K562 (cell line): ENCODE results near the gene NUBPL. TPM values are rescaled to one million over a fixed set of nuclear protein-coding genes. Genes with fewer than 3 reads are reported as not detected.

Experiments
- ATAC-seq: fragments of 200-7000 bp; cut with Tn5 transposase; 3 replicates; pipeline ENCODE4 v1.9.1; 2020; ENCODE audit warnings: moderate library complexity
- BruUV-seq: library from RNA; stranded (reverse); fragments of 400-500 nt; replicated peaks from 2 replicates; lab custom pipeline; 2021; lab: Mats Ljungman, UMichigan
- CTCF ChIA-PET: fragments of 300-600 bp; formaldehyde crosslinking; extraction: SDS; loops from one replicate; lab custom pipeline; 2021; ENCODE audit warnings: low intra/inter-chr PET ratio; lab: Yijun Ruan, JAX
- POLR2A ChIA-PET: fragments of 300-600, 350-650 bp; sonication (Branson Sonifier 250); formaldehyde crosslinking; extraction: SDS; loops from one replicate; lab custom pipeline; 2021; ENCODE audit warnings: antibody characterized with exemption, inconsistent platforms; lab: Yijun Ruan, JAX
- DNase-seq, 4 experiments: peaks; one replicate each; pipeline versions ENCODE4 v3.0.0 to v3.0.0-alpha.2; 2011 to 2018; ENCODE audit warnings: low spot score in 3 of 4, mixed read lengths in 3 of 4; ENCODE audit errors: extremely low read depth in 1 of 4
- FAIRE-seq: peaks from 2 replicates; lab custom pipeline; 2011; peaks lifted over from hg19 to GRCh38; lab: Jason Lieb, UNC
- H2AFZ ChIP-seq: 2 replicates; pipeline ENCODE4 v1.6.0; 2011; ENCODE audit warnings: low read depth, low read length, control low read depth, inconsistent platforms
- H3K27ac ChIP-seq: fragments of 200-600 bp; 3 replicates; pipeline ENCODE4 v1.8.0; 2011; ENCODE audit warnings: low read depth, mild to moderate bottlenecking, control low read depth, inconsistent platforms, low read length, moderate library complexity, mixed read lengths; ENCODE audit errors: extremely low read depth
- H3K27me3 ChIP-seq, 2 experiments: fragments of 300-600 bp in 1 of 2; 2 replicates in 1 of 2; 3 replicates in 1 of 2; pipeline versions ENCODE4 v1.6.0 to v1.8.0; 2011; ENCODE audit warnings: inconsistent platforms in 2 of 2, low read length in 2 of 2, mild to moderate bottlenecking in 1 of 2, mixed read lengths in 1 of 2, moderate library complexity in 1 of 2; ENCODE audit not compliant: control insufficient read depth in 2 of 2, insufficient read depth in 2 of 2
- H3K36me3 ChIP-seq: fragments of 300-600 bp; 3 replicates; pipeline ENCODE4 v1.8.0; 2011; ENCODE audit warnings: mild to moderate bottlenecking, low read length, inconsistent platforms; ENCODE audit not compliant: control insufficient read depth, insufficient read depth
- H3K4me1 ChIP-seq, 2 experiments: fragments of 200-600 bp in 1 of 2; replicated peaks in 1 of 2; 2 replicates in 1 of 2; 3 replicates in 1 of 2; pipeline versions ENCODE4 v1.5.1 to v1.8.0; 2011; ENCODE audit warnings: inconsistent platforms in 2 of 2, low read length in 2 of 2, mild to moderate bottlenecking in 1 of 2, mixed read lengths in 1 of 2, moderate library complexity in 1 of 2; ENCODE audit not compliant: control insufficient read depth in 2 of 2, insufficient read depth in 2 of 2
- H3K4me2 ChIP-seq: 2 replicates; pipeline ENCODE4 v1.6.1; 2011; ENCODE audit warnings: low read length, control low read depth, inconsistent platforms, mixed read lengths; ENCODE audit not compliant: insufficient read depth
- H3K4me3 ChIP-seq: fragments of 200-600 bp; sonication (generic), shearing (Covaris generic); 2 replicates; pipeline ENCODE4 v1.5.1; 2016; ENCODE audit warnings: control low read depth, inconsistent platforms
- H3K79me2 ChIP-seq: fragments of 200-600 bp; 3 replicates; pipeline ENCODE4 v1.8.0; 2011; ENCODE audit warnings: low read length, inconsistent platforms; ENCODE audit not compliant: control insufficient read depth, insufficient read depth
- H3K9ac ChIP-seq, 2 experiments: 2 replicates each; pipeline versions ENCODE4 v1.6.0 to v1.6.1; 2011; ENCODE audit warnings: low read depth in 2 of 2, low read length in 2 of 2, control low read depth in 1 of 2, inconsistent platforms in 1 of 2, mild to moderate bottlenecking in 1 of 2, mixed read lengths in 1 of 2; ENCODE audit not compliant: insufficient read depth in 1 of 2
- H3K9me1 ChIP-seq: one replicate; pipeline ENCODE4 v1.6.0; 2011; ENCODE audit warnings: inconsistent platforms, mild to moderate bottlenecking, low read length, moderate library complexity; ENCODE audit not compliant: control insufficient read depth, insufficient read depth
- H3K9me3 ChIP-seq: replicated peaks from 2 replicates; pipeline ENCODE4 v1.5.1; 2011; ENCODE audit warnings: low read depth, low read length, inconsistent platforms; ENCODE audit not compliant: control insufficient read depth, insufficient read depth
- H4K20me1 ChIP-seq: replicated peaks from 2 replicates; pipeline ENCODE4 v1.6.1; 2011; ENCODE audit warnings: low read length, inconsistent platforms, mixed read lengths; ENCODE audit not compliant: control insufficient read depth, insufficient read depth
- BCOR ChIP-seq: fragments of 450-650 bp; IDR thresholded peaks from 2 replicates; pipeline ENCODE4 v1.6.1; 2016
- C11orf30 ChIP-seq: fragments of 450-650 bp; IDR thresholded peaks from 2 replicates; pipeline ENCODE4 v1.6.1; 2016; ENCODE audit warnings: low read depth, mild to moderate bottlenecking
- ZNF316 ChIP-seq: fragments of 450-650 bp; IDR thresholded peaks from 2 replicates; pipeline ENCODE4 v1.6.1; 2016
- WGBS: fragments of 100-300 bp; shearing (Covaris generic); methylation state at CpG from one replicate; pipeline ENCODE4 v1.1.6; 2016; ENCODE audit warnings: low coverage, mixed read lengths; ENCODE audit not compliant: insufficient coverage; ENCODE audit errors: missing lambda C conversion rate; 5-methylcytosine and 5-hydroxymethylcytosine counted together
- in situ Hi-C: fragments of 300-500 bp; cut with MboI; formaldehyde crosslinking; loops from 4 replicates; pipeline ENCODE4 v1.15.0; 2018; ENCODE audit warnings: inconsistent platforms, mixed read lengths
- intact Hi-C: fragments of 100-400 bp; cut with micrococcal nuclease; formaldehyde crosslinking; loops from 2 replicates; pipeline ENCODE4 v1.14.2; 2022
- polyA plus RNA-seq, 8 experiments: library from polyadenylated mRNA; depleted of rRNA in 4 of 8; stranded (reverse) in 5 of 8; unstranded in 3 of 8; fragments of >200 nt; fragmentation: Nextera tagmentation in 2 of 8; fragmentation: Illumina TruSeq in 1 of 8; extraction: Ambion mirVana in 2 of 8; extraction: Trizol in 1 of 8; gene quantifications; 2 replicates each; pipeline versions ENCODE4 v1.2.1 to v1.2.3, GENCODE V29; 2011 to 2014; ENCODE audit warnings: inconsistent platforms in 1 of 8, missing spikeins in 1 of 8
- small RNA-seq: library from RNA; depleted of rRNA; stranded (forward); fragments of <200 nt; gene quantifications from one replicate; pipeline ENCODE3, GENCODE V24; 2014
- total RNA-seq, 7 experiments: library from RNA; depleted of rRNA in 6 of 7; stranded (reverse); fragments of >200 nt in 6 of 7; fragmentation: Illumina TruSeq in 2 of 7; extraction: Trizol in 2 of 7; gene quantifications; 2 replicates each; pipeline versions ENCODE4 v1.2.1 to v1.2.3, GENCODE V29; 2011 to 2021; ENCODE audit warnings: low replicate concordance in 1 of 7

NUBPL gene
- total and polyA plus RNA-seq, 9 of the 15 experiments (the other 6 are each of a cell fraction or from before 2014, with no cell fraction given), result 3.2 to 8.7 (median 6.1) TPM

- POLR2A ChIA-PET, result no interaction called here
- peak; percentile 22; the same call in 1 of the 2 replicates for TF ChIP-seq C11orf30
- no peak for TF ChIP-seq BCOR
- TF ChIP-seq ZNF316, result peak; percentile 37; the same call in 1 of the 2 replicates
- no peak overlapping the region for H3K4me3 ChIP-seq
- CTCF ChIA-PET, result no interaction called here
- 41% methylated on average over 3 of the region's 3 CpGs for WGBS
- no peaks in the 10 kb centered on the region for H3K79me2 ChIP-seq
- intact Hi-C loops (loop anchor here (10.0 kb wide), 1 partner anchor 375 kb away; no protein-coding TSS in a partner anchor), in situ Hi-C loops (no loop called here)
- no peak overlapping the region for H3K4me2 ChIP-seq
- H4K20me1 ChIP-seq, result no peaks in the 10 kb centered on the region
- H3K36me3 ChIP-seq, result no peaks in the 10 kb centered on the region
- DNase-seq, result no peak
- no peaks in the 10 kb centered on the region for H3K27me3 ChIP-seq
- no peaks in the 10 kb centered on the region for H3K4me1 ChIP-seq
- BruUV-seq, result no TSS peak
- no peak overlapping the region for H3K27ac ChIP-seq
- H3K9ac ChIP-seq, result no peak overlapping the region
- no peaks in the 10 kb centered on the region for H3K9me3 ChIP-seq
- no peak for FAIRE-seq
- no peak overlapping the region for H2AFZ ChIP-seq
- no peaks in the 10 kb centered on the region for H3K9me1 ChIP-seq
- no peak for ATAC-seq
These were observed 348.8 kb downstream of the NUBPL start for GRCh38 chr14:31909977-31910376.

Small RNAs within 50 kb of the gene (small RNA-seq; reads per million reads assigned to genes)
- gene RNU6-455P (not detected), gene RNU6-602P (not detected)

Other genes with a start within 250 kb of the NUBPL start
- 8.1 and 8.4 TPM in 2 replicates for gene HEATR5A, start 140.9 kb upstream of the NUBPL start, total RNA-seq (2014; rRNA removed)
- gene HEATR5A, start 140.9 kb upstream of the NUBPL start, total RNA-seq (2014; rRNA removed; fragmentation: Illumina TruSeq; extraction: Trizol), result 27.7 and 30.4 TPM in 2 replicates
- gene HEATR5A, start 140.9 kb upstream of the NUBPL start, total RNA-seq (2015; rRNA removed; fragmentation: Illumina TruSeq; extraction: Trizol), result 17.5 and 19.3 TPM in 2 replicates
- gene HEATR5A, start 140.9 kb upstream of the NUBPL start, total RNA-seq (2021), result 18.7 and 23.0 TPM in 2 replicates
- 18.4 and 23.6 TPM in 2 replicates for gene HEATR5A, start 140.9 kb upstream of the NUBPL start, polyA plus RNA-seq (2011; rRNA removed)
- 12.3 and 14.9 TPM in 2 replicates for gene HEATR5A, start 140.9 kb upstream of the NUBPL start, polyA plus RNA-seq (2014; fragmentation: Illumina TruSeq; extraction: Trizol)
- gene HEATR5A, start 140.9 kb upstream of the NUBPL start, polyA plus RNA-seq (2014; fragmentation: Nextera tagmentation; extraction: Ambion mirVana), result 10 to 100 TPM; 46.4 to 50.9 TPM
- gene HEATR5A, start 140.9 kb upstream of the NUBPL start, polyA plus RNA-seq (2014; rRNA removed), result 8.0 and 10.8 TPM in 2 replicates
- 24.1 and 30.5 TPM in 2 replicates for gene DTD2, start 103.9 kb upstream of the NUBPL start, total RNA-seq (2014; rRNA removed)
- gene DTD2, start 103.9 kb upstream of the NUBPL start, total RNA-seq (2014; rRNA removed; fragmentation: Illumina TruSeq; extraction: Trizol), result 16.7 and 17.9 TPM in 2 replicates
- 17.0 and 18.2 TPM in 2 replicates for gene DTD2, start 103.9 kb upstream of the NUBPL start, total RNA-seq (2015; rRNA removed; fragmentation: Illumina TruSeq; extraction: Trizol)
- 15.2 and 16.6 TPM in 2 replicates for gene DTD2, start 103.9 kb upstream of the NUBPL start, total RNA-seq (2021)
- 9.8 and 13.4 TPM in 2 replicates for gene DTD2, start 103.9 kb upstream of the NUBPL start, polyA plus RNA-seq (2011; rRNA removed)
- gene DTD2, start 103.9 kb upstream of the NUBPL start, polyA plus RNA-seq (2014; fragmentation: Illumina TruSeq; extraction: Trizol), result 13.4 and 15.4 TPM in 2 replicates
- gene DTD2, start 103.9 kb upstream of the NUBPL start, polyA plus RNA-seq (2014; fragmentation: Nextera tagmentation; extraction: Ambion mirVana), result 1 to 10 TPM; 3.8 to 4.8 TPM
- gene DTD2, start 103.9 kb upstream of the NUBPL start, polyA plus RNA-seq (2014; rRNA removed), result 16.0 and 19.4 TPM in 2 replicates
- gene GPR33, start 73.4 kb upstream of the NUBPL start, total RNA-seq (2014; rRNA removed), result not detected in 2 replicates
- gene GPR33, start 73.4 kb upstream of the NUBPL start, total RNA-seq (2014; rRNA removed; fragmentation: Illumina TruSeq; extraction: Trizol), result not detected in 2 replicates
- not detected in 2 replicates for gene GPR33, start 73.4 kb upstream of the NUBPL start, total RNA-seq (2015; rRNA removed; fragmentation: Illumina TruSeq; extraction: Trizol)
- not detected in 2 replicates for gene GPR33, start 73.4 kb upstream of the NUBPL start, total RNA-seq (2021)
- not detected in 2 replicates for gene GPR33, start 73.4 kb upstream of the NUBPL start, polyA plus RNA-seq (2011; rRNA removed)
- not detected in 2 replicates for gene GPR33, start 73.4 kb upstream of the NUBPL start, polyA plus RNA-seq (2014; fragmentation: Illumina TruSeq; extraction: Trizol)
- gene GPR33, start 73.4 kb upstream of the NUBPL start, polyA plus RNA-seq (2014; fragmentation: Nextera tagmentation; extraction: Ambion mirVana), result not detected
- gene GPR33, start 73.4 kb upstream of the NUBPL start, polyA plus RNA-seq (2014; rRNA removed), result not detected in 2 replicates